Neural crest cell (in vitro differentiated cells): ENCODE measurements around the gene PLSCR5. TPM values are rescaled to one million over a fixed set of nuclear protein-coding genes. Genes with fewer than 3 reads are reported as not detected.
A peak's percentile ranks its signal among the peaks of the same experiment; 100 is the strongest.

Source experiments
- DNase-seq: peaks from one replicate; pipeline ENCODE4 v3.0.0; 2021; ENCODE audit warnings: low read depth, mixed read lengths, low spot score
- H3K27ac Mint-ChIP-seq: one replicate; pipeline ENCODE4 v1.8.0; 2021; ENCODE audit warnings: mild to moderate bottlenecking, mixed read lengths; ENCODE audit not compliant: unreplicated experiment
- H3K27me3 Mint-ChIP-seq: 2 replicates; pipeline ENCODE4 v1.8.0; 2021; ENCODE audit warnings: low read depth, mild to moderate bottlenecking, mixed read lengths
- H3K36me3 Mint-ChIP-seq: 2 replicates; pipeline ENCODE4 v1.8.0; 2021; ENCODE audit warnings: low read depth, mild to moderate bottlenecking, mixed read lengths
- H3K4me1 Mint-ChIP-seq: 2 replicates; pipeline ENCODE4 v1.8.0; 2021; ENCODE audit warnings: mixed read lengths
- H3K4me3 Mint-ChIP-seq: one replicate; pipeline ENCODE4 v1.8.0; 2021; ENCODE audit warnings: mild to moderate bottlenecking, mixed read lengths
- H3K9me3 Mint-ChIP-seq: 2 replicates; pipeline ENCODE4 v1.8.0; 2021; ENCODE audit warnings: mixed read lengths
- CTCF ChIP-seq: fragments of 200-600 bp; sonication (generic); conservative IDR thresholded peaks from 2 replicates; pipeline ENCODE4 v1.5.0; 2021; ENCODE audit warnings: antibody characterized with exemption, mild to moderate bottlenecking
- total RNA-seq: library from RNA; stranded (reverse); gene quantifications from 2 replicates; pipeline ENCODE4 v1.2.1, GENCODE V29; 2021

Gene PLSCR5
- total RNA-seq, 1 donor from 2014 or later: not detected

- H3K36me3 Mint-ChIP-seq: peaks cover 12% of the 10 kb centered on the region
- no peaks in the 10 kb centered on the region for H3K27me3 Mint-ChIP-seq
- H3K4me1 Mint-ChIP-seq: peaks cover 25% of the 10 kb centered on the region
- no peak for TF ChIP-seq CTCF
- peaks cover 3% of the 10 kb centered on the region for H3K9me3 Mint-ChIP-seq
- no peak overlapping the region for H3K27ac Mint-ChIP-seq
- no peak overlapping the region for H3K4me3 Mint-ChIP-seq
- no peak for DNase-seq
Measured at GRCh38 chr3:146540236-146540635, 64.9 kb downstream of the PLSCR5 start.

- H3K4me3 Mint-ChIP-seq: no peak overlapping the region
- H3K9me3 Mint-ChIP-seq: peaks cover 3% of the 10 kb centered on the region
- H3K27me3 Mint-ChIP-seq: no peaks in the 10 kb centered on the region
- no peak for TF ChIP-seq CTCF
- peaks cover 17% of the 10 kb centered on the region for H3K36me3 Mint-ChIP-seq
- peaks cover 23% of the 10 kb centered on the region for H3K4me1 Mint-ChIP-seq
- H3K27ac Mint-ChIP-seq: no peak overlapping the region
- DNase-seq: no peak
Measured at GRCh38 chr3:146539315-146539714, 65.8 kb downstream of the PLSCR5 start.

DNA sequence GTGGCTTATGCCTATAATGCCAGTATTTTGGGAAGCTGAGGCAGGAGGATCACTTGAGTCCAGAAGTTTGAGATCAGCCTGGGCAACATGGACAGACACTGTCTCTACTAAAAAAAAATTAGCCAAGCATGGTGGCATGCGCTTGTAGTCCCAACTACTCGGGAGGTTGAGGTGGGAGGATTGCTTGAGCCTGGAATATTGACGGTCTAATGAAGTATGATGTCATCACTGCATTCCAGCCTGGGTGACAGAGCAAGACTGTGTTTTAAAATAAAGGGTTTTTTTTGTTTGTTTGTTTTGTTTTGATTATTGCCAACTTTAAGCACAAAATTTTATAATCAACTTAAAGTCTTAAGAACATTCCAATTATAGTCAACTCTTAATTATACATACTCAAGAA lies 67.5 kb downstream of the PLSCR5 start:
- Mint-ChIP-seq H3K36me3 (peaks cover 20% of the 10 kb centered on the region), H3K27ac (no peak overlapping the region), H3K9me3 (peaks cover 3% of the 10 kb centered on the region), H3K4me3 (no peak overlapping the region), H3K4me1 (peaks cover 14% of the 10 kb centered on the region), H3K27me3 (no peaks in the 10 kb centered on the region)
- TF ChIP-seq CTCF: no peak
- DNase-seq: no peak

DNA sequence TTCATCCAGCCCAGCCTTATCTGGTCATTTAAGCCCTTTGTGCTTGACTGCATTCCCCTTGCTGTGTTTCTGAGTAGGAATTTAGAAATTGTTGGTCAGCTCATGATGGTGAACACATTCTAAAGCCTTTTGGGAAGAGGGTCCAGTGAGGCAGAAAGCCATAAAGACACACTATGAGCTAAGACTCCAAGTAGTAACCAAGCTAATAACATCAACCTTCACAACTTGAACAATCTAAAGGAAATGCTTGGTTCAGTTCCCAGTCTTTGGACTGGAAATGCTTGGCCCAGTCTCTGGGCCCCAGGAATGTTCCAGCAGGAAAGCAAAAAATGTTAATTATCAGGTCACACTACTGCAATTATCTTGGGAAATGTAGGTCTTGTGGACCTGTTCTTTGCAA lies 68.5 kb downstream of the PLSCR5 start:
- Mint-ChIP-seq H3K9me3 (peaks cover 3% of the 10 kb centered on the region), H3K27ac (peak overlapping the region; percentile 38), H3K27me3 (no peaks in the 10 kb centered on the region), H3K36me3 (peaks cover 20% of the 10 kb centered on the region), H3K4me1 (peaks cover 6% of the 10 kb centered on the region), H3K4me3 (no peak overlapping the region)
- no peak for TF ChIP-seq CTCF
- DNase-seq: no peak

Other genes with a start within 250 kb of the PLSCR5 start
- gene PLSCR2, start 135.8 kb downstream of the PLSCR5 start, total RNA-seq: not detected in 2 replicates
- 27.5 and 29.8 TPM in 2 replicates for gene PLSCR1, start 60.7 kb downstream of the PLSCR5 start, total RNA-seq